Neural cell (in vitro differentiated cells): Measurements from ENCODE around the gene MMP14.

Source experiments
- EP300 ChIP-seq: fragments of 450-650 bp; conservative IDR thresholded peaks from 2 replicates; pipeline ENCODE4 v1.6.1; 2014; ENCODE audit warnings: antibody characterized with exemption, mild to moderate bottlenecking, moderate library complexity; ENCODE audit not compliant: poor library complexity, severe bottlenecking
- EZH2 ChIP-seq: fragments of 200-600, 300-800 bp; shearing (Covaris generic), sonication (generic); IDR thresholded peaks from 2 replicates; pipeline ENCODE4 v1.6.1; 2014; ENCODE audit warnings: antibody characterized with exemption, low read length, borderline replicate concordance, mild to moderate bottlenecking; ENCODE audit not compliant: insufficient read depth, poor library complexity, severe bottlenecking
- POLR2AphosphoS5 ChIP-seq: IDR thresholded peaks from 2 replicates; pipeline ENCODE4 v1.6.1; 2012
- RAD21 ChIP-seq: fragments of 450-650 bp; conservative IDR thresholded peaks from 2 replicates; pipeline ENCODE4 v1.6.1; 2014; ENCODE audit warnings: antibody characterized with exemption, mild to moderate bottlenecking, moderate library complexity
- SMC3 ChIP-seq: fragments of 450-650 bp; conservative IDR thresholded peaks from 2 replicates; pipeline ENCODE4 v1.6.1; 2014; ENCODE audit warnings: antibody characterized with exemption, mild to moderate bottlenecking, moderate library complexity; ENCODE audit not compliant: poor library complexity
- TAF1 ChIP-seq: IDR thresholded peaks from 2 replicates; pipeline ENCODE4 v1.6.1; 2012; ENCODE audit warnings: low read depth
- TF ChIP-seq, protein P1 (sequence below): fragments of 450-650 bp; IDR thresholded peaks from 2 replicates; pipeline ENCODE4 v1.5.1; 2014; ENCODE audit warnings: antibody characterized with exemption, mild to moderate bottlenecking, moderate library complexity; ENCODE audit not compliant: poor library complexity, severe bottlenecking
- TF ChIP-seq, protein P2 (sequence below): IDR thresholded peaks from 2 replicates; pipeline ENCODE4 v1.6.1; 2012; ENCODE audit warnings: borderline replicate concordance

DNA sequence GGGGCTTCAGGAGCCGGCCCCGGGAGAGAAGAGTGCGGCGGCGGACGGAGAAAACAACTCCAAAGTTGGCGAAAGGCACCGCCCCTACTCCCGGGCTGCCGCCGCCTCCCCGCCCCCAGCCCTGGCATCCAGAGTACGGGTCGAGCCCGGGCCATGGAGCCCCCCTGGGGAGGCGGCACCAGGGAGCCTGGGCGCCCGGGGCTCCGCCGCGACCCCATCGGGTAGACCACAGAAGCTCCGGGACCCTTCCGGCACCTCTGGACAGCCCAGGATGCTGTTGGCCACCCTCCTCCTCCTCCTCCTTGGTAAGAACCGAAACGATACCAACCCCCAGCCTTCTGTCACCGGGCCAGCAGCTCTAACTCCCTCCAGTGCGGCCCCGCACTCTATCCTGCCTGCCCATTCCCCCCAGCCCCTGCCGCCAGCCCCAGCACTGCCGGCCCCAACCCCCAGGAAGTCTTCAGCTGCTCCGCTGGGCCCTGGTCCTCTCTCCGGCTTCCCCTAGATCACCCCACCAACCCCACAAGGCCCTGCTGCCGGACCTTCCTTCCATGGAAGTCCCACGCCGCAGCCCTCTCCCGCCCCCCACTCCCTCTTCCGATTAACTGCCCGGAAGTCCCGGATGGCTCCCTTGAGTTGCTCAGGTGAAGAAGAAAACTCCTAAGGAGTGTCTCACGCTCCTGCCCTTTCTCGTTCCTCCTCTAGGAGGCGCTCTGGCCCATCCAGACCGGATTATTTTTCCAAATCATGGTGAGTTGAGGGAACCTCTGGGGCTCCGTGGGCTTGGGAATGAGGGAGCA is 35.8 kb downstream of the MMP14 start:
- TF ChIP-seq, protein P1, sequence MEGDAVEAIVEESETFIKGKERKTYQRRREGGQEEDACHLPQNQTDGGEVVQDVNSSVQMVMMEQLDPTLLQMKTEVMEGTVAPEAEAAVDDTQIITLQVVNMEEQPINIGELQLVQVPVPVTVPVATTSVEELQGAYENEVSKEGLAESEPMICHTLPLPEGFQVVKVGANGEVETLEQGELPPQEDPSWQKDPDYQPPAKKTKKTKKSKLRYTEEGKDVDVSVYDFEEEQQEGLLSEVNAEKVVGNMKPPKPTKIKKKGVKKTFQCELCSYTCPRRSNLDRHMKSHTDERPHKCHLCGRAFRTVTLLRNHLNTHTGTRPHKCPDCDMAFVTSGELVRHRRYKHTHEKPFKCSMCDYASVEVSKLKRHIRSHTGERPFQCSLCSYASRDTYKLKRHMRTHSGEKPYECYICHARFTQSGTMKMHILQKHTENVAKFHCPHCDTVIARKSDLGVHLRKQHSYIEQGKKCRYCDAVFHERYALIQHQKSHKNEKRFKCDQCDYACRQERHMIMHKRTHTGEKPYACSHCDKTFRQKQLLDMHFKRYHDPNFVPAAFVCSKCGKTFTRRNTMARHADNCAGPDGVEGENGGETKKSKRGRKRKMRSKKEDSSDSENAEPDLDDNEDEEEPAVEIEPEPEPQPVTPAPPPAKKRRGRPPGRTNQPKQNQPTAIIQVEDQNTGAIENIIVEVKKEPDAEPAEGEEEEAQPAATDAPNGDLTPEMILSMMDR, result peak; percentile 58
- TF ChIP-seq TAF1, result no peak
- TF ChIP-seq, protein P2, sequence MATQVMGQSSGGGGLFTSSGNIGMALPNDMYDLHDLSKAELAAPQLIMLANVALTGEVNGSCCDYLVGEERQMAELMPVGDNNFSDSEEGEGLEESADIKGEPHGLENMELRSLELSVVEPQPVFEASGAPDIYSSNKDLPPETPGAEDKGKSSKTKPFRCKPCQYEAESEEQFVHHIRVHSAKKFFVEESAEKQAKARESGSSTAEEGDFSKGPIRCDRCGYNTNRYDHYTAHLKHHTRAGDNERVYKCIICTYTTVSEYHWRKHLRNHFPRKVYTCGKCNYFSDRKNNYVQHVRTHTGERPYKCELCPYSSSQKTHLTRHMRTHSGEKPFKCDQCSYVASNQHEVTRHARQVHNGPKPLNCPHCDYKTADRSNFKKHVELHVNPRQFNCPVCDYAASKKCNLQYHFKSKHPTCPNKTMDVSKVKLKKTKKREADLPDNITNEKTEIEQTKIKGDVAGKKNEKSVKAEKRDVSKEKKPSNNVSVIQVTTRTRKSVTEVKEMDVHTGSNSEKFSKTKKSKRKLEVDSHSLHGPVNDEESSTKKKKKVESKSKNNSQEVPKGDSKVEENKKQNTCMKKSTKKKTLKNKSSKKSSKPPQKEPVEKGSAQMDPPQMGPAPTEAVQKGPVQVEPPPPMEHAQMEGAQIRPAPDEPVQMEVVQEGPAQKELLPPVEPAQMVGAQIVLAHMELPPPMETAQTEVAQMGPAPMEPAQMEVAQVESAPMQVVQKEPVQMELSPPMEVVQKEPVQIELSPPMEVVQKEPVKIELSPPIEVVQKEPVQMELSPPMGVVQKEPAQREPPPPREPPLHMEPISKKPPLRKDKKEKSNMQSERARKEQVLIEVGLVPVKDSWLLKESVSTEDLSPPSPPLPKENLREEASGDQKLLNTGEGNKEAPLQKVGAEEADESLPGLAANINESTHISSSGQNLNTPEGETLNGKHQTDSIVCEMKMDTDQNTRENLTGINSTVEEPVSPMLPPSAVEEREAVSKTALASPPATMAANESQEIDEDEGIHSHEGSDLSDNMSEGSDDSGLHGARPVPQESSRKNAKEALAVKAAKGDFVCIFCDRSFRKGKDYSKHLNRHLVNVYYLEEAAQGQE, result no peak
- TF ChIP-seq EZH2, result no peak
- no peak for TF ChIP-seq EP300
- no peak for TF ChIP-seq POLR2AphosphoS5
- TF ChIP-seq SMC3, result peak; percentile 14
- no peak for TF ChIP-seq RAD21
